Hepatocyte (in vitro differentiated cells): ENCODE data around the gene TTLL5.

Experiments used
- CTCF ChIP-seq: fragments of 200-600 bp; sonication (generic); IDR thresholded peaks from 2 replicates; pipeline ENCODE4 v1.5.1; 2016; ENCODE audit warnings: antibody characterized with exemption, mild to moderate bottlenecking; ENCODE audit not compliant: poor library complexity
- EZH2 ChIP-seq: fragments of 200-600 bp; sonication (generic); IDR thresholded peaks from 2 replicates; pipeline ENCODE4 v1.6.1; 2016; ENCODE audit warnings: antibody characterized with exemption, mild to moderate bottlenecking, borderline replicate concordance
- EZH2phosphoT487 ChIP-seq: fragments of 200-600 bp; sonication (generic); IDR thresholded peaks from one replicate; pipeline ENCODE4 v1.6.1; 2018; ENCODE audit warnings: antibody characterized with exemption, mild to moderate bottlenecking, low read depth, moderate library complexity; ENCODE audit not compliant: unreplicated experiment, severe bottlenecking

- TF ChIP-seq CTCF (no peak), EZH2 (no peak), EZH2phosphoT487 (no peak)
Measured at GRCh38 chr14:75917322-75917945, 256.4 kb downstream of the TTLL5 start.
